Thymus (tissue), 11 donors: ENCODE measurements around the gene RIT1. TPM values are rescaled to one million over a fixed set of nuclear protein-coding genes. Genes with fewer than 3 reads are reported as not detected.

ENCODE experiments used
- DNase-seq, 9 donors: peaks; one replicate each; pipeline ENCODE4 v3.0.0-alpha.2; 2013; ENCODE audit warnings: low spot score in 9 of 9, low read depth in 6 of 9, missing footprints in 1 of 9
- H3K27ac ChIP-seq, 2 donors: one replicate each; pipeline ENCODE4 v1.5.1; 2013; ENCODE audit warnings: control low read depth in 1 of 2, low read depth in 1 of 2, low read length in 1 of 2, mild to moderate bottlenecking in 1 of 2, moderate library complexity in 1 of 2
- H3K27me3 ChIP-seq, 2 donors: one replicate each; pipeline ENCODE4 v1.5.1; 2013; ENCODE audit warnings: low read length in 1 of 2; ENCODE audit not compliant: control insufficient read depth in 2 of 2, insufficient read depth in 1 of 2
- H3K36me3 ChIP-seq, 2 donors: one replicate each; pipeline ENCODE4 v1.5.1; 2013; ENCODE audit warnings: low read length in 1 of 2, mild to moderate bottlenecking in 1 of 2, moderate library complexity in 1 of 2; ENCODE audit not compliant: control insufficient read depth in 2 of 2, insufficient read depth in 2 of 2
- H3K4me1 ChIP-seq, 2 donors: one replicate each; pipeline ENCODE4 v1.5.1; 2013; ENCODE audit warnings: low read length in 2 of 2; ENCODE audit not compliant: control insufficient read depth in 2 of 2, insufficient read depth in 2 of 2
- H3K4me3 ChIP-seq, 2 donors: one replicate each; pipeline ENCODE4 v1.5.1; 2013; ENCODE audit warnings: low read length in 2 of 2, control low read depth in 1 of 2, mild to moderate bottlenecking in 1 of 2
- H3K9me3 ChIP-seq, 2 donors: one replicate each; pipeline ENCODE4 v1.5.1; 2013; ENCODE audit warnings: low read length in 1 of 2, mild to moderate bottlenecking in 1 of 2; ENCODE audit not compliant: control insufficient read depth in 2 of 2, insufficient read depth in 1 of 2
- WGBS: extraction: QIAGEN DNeasy Blood & Tissue Kit; methylation state at CpG from one replicate; pipeline ENCODE4 v1.1.7; 2013; 5-methylcytosine and 5-hydroxymethylcytosine counted together
- polyA plus RNA-seq: library from polyadenylated mRNA; stranded (reverse); fragments of 200-250 nt; gene quantifications from one replicate; pipeline ENCODE4 v1.2.3, GENCODE V29; 2013
- total RNA-seq: library from RNA; stranded (reverse); fragments of 120-200 nt; gene quantifications from one replicate; pipeline ENCODE4 v1.2.4, GENCODE V29; 2013
- donor health status: healthy.

Gene RIT1
- total and polyA plus RNA-seq, 2 donors: 17.2 to 24.4 TPM

GRCh38 chr1:155890251-155890650 is 20.9 kb downstream of the RIT1 start:
- Histone ChIP-seq H3K27ac (no peak overlapping the region), H3K27me3 (no peaks in the 10 kb centered on the region), H3K4me3 (no peak overlapping the region), H3K9me3 (no peaks in the 10 kb centered on the region), H3K4me1 (peaks cover 2 to 9% of the 10 kb centered on the region in 2 donors), H3K36me3 (no peaks in the 10 kb centered on the region)
- no peak for DNase-seq
- WGBS: 79% methylated on average over 3 of the region's 3 CpGs

- Histone ChIP-seq H3K4me3 (no peak overlapping the region), H3K36me3 (no peaks in the 10 kb centered on the region), H3K27ac (no peak overlapping the region), H3K27me3 (no peaks in the 10 kb centered on the region), H3K9me3 (no peaks in the 10 kb centered on the region), H3K4me1 (peaks cover 2 to 9% of the 10 kb centered on the region in 2 donors)
- no peak for DNase-seq
- 86% methylated on average over 2 of the region's 2 CpGs for WGBS
These were observed 21.6 kb downstream of the RIT1 start for GRCh38 chr1:155889566-155889965.

GRCh38 chr1:155888481-155888880 is 22.7 kb downstream of the RIT1 start:
- Histone ChIP-seq H3K9me3 (no peaks in the 10 kb centered on the region), H3K27me3 (no peaks in the 10 kb centered on the region), H3K36me3 (no peaks in the 10 kb centered on the region), H3K4me3 (no peak overlapping the region), H3K4me1 (peaks cover 1 to 3% of the 10 kb centered on the region in 2 donors), H3K27ac (no peak overlapping the region)
- WGBS: 98% methylated on average over 5 of the region's 5 CpGs
- DNase-seq: no peak

GRCh38 chr1:155884982-155885381 is 26.2 kb downstream of the RIT1 start:
- no peak for DNase-seq
- no peaks in the 10 kb centered on the region for H3K4me1 ChIP-seq
- H3K4me3 ChIP-seq: no peak overlapping the region

GRCh38 chr1:155884031-155884960 is 26.9 kb downstream of the RIT1 start:
- no peak overlapping the region for H3K4me3 ChIP-seq
- H3K27me3 ChIP-seq: no peaks in the 10 kb centered on the region
- 96% methylated on average over 9 of the region's 9 CpGs for WGBS
- H3K4me1 ChIP-seq: no peaks in the 10 kb centered on the region
- no peak overlapping the region for H3K27ac ChIP-seq
- H3K9me3 ChIP-seq: no peaks in the 10 kb centered on the region
- no peaks in the 10 kb centered on the region for H3K36me3 ChIP-seq
- DNase-seq: no peak

More at GRCh38 chr1:155884982-155885381, 26.2 kb downstream of the RIT1 start:
- Histone ChIP-seq H3K27me3 (no peaks in the 10 kb centered on the region), H3K36me3 (no peaks in the 10 kb centered on the region), H3K27ac (no peak overlapping the region), H3K9me3 (no peaks in the 10 kb centered on the region)

- Histone ChIP-seq H3K4me3 (no peak overlapping the region), H3K27me3 (no peaks in the 10 kb centered on the region), H3K4me1 (no peaks in the 10 kb centered on the region), H3K36me3 (no peaks in the 10 kb centered on the region), H3K9me3 (no peaks in the 10 kb centered on the region), H3K27ac (no peak overlapping the region)
- 94% methylated on average over 2 of the region's 2 CpGs for WGBS
- no peak for DNase-seq
These were observed 28.4 kb downstream of the RIT1 start for GRCh38 chr1:155882766-155883165.

GRCh38 chr1:155882235-155882634 is 28.9 kb downstream of the RIT1 start:
- Histone ChIP-seq H3K27me3 (no peaks in the 10 kb centered on the region), H3K4me1 (no peaks in the 10 kb centered on the region), H3K4me3 (no peak overlapping the region), H3K27ac (no peak overlapping the region), H3K9me3 (no peaks in the 10 kb centered on the region), H3K36me3 (no peaks in the 10 kb centered on the region)
- DNase-seq: no peak

- DNase-seq: no peak
- no peak overlapping the region for H3K4me3 ChIP-seq
- no peaks in the 10 kb centered on the region for H3K27me3 ChIP-seq
- no peaks in the 10 kb centered on the region for H3K4me1 ChIP-seq
- H3K9me3 ChIP-seq: no peaks in the 10 kb centered on the region
- 99% methylated on average over 6 of the region's 6 CpGs for whole genome bisulfite sequencing
- no peaks in the 10 kb centered on the region for H3K36me3 ChIP-seq
- no peak overlapping the region for H3K27ac ChIP-seq
These were observed 30.2 kb downstream of the RIT1 start for GRCh38 chr1:155880950-155881349.

- WGBS: 96% methylated on average over 2 of the region's 2 CpGs
- H3K9me3 ChIP-seq: no peaks in the 10 kb centered on the region
- no peak for DNase-seq
- H3K36me3 ChIP-seq: no peaks in the 10 kb centered on the region
- no peaks in the 10 kb centered on the region for H3K4me1 ChIP-seq
- H3K27me3 ChIP-seq: no peaks in the 10 kb centered on the region
- no peak overlapping the region for H3K4me3 ChIP-seq
- no peak overlapping the region for H3K27ac ChIP-seq
These were observed 30.9 kb downstream of the RIT1 start for GRCh38 chr1:155880251-155880650.
